Body of pancreas (tissue), 4 donors: ENCODE data around the gene TMEM131L. TPM values are rescaled to one million over a fixed set of nuclear protein-coding genes. Genes with fewer than 3 reads are reported as not detected.
"Not testable (repeated sequence)": the region's sequence is repeated elsewhere in the genome, so short reads cannot be mapped to it uniquely, and the experiment has no call there.

Source experiments
- ATAC-seq: fragments of 150-250 bp; one replicate; pipeline ENCODE4 v1.9.1; 2016
- DNase-seq, 4 donors: peaks; one replicate each; pipeline ENCODE4 v3.0.0-alpha.2; 2019
- H3K27ac ChIP-seq, 4 donors: fragments of 200-600 bp; sonication (generic); 1 replicate in 3 of 4; 2 replicates in 1 of 4; pipeline versions ENCODE4 v1.5.1 to v1.6.1; 2016 to 2019; ENCODE audit warnings: mild to moderate bottlenecking in 1 of 4, mixed read lengths in 1 of 4, moderate library complexity in 1 of 4
- H3K27me3 ChIP-seq, 2 donors: fragments of 200-600 bp; sonication (generic); one replicate each; pipeline ENCODE4 v1.6.0; 2016; ENCODE audit warnings: mild to moderate bottlenecking in 1 of 2
- H3K36me3 ChIP-seq, 2 donors: fragments of 200-600 bp; sonication (generic); replicated peaks in 1 of 2; 2 replicates each; pipeline ENCODE4 v1.5.1; 2016; ENCODE audit warnings: low read depth in 2 of 2; ENCODE audit not compliant: insufficient read depth in 1 of 2
- H3K4me1 ChIP-seq: fragments of 200-600 bp; sonication (generic); one replicate; pipeline ENCODE4 v1.6.0; 2016
- H3K4me3 ChIP-seq, 2 donors: fragments of 200-600 bp; sonication (generic); 1 replicate in 1 of 2; 2 replicates in 1 of 2; pipeline ENCODE4 v1.5.1; 2016 to 2019
- H3K9me3 ChIP-seq, 3 donors: fragments of 200-600 bp; sonication (generic); 1 replicate in 2 of 3; 2 replicates in 1 of 3; pipeline ENCODE4 v1.5.1; 2016
- POLR2A ChIP-seq, 3 donors: fragments of 450-650 bp; IDR thresholded peaks; one replicate each; pipeline ENCODE4 v1.6.1; 2016; ENCODE audit warnings: antibody characterized with exemption in 3 of 3, mild to moderate bottlenecking in 2 of 3
- WGBS, 2 donors: methylation state at CpG; one replicate each; pipeline ENCODE4 v1.1.5; 2017; 5-methylcytosine and 5-hydroxymethylcytosine counted together
- intact Hi-C: fragments of 100-400 bp; cut with DNase I; formaldehyde crosslinking; loops from one replicate; pipeline ENCODE4 v1.15.1; 2023
- total RNA-seq, 2 donors: library from RNA; depleted of rRNA; stranded (reverse); fragments of >200 nt; gene quantifications; one replicate each; pipeline ENCODE4 v1.1.0, GENCODE V29; 2016
- TF ChIP-seq, protein P1 (sequence below), 7 experiments: fragments of 450-650 bp in 4 of 7; fragments of 200-600 bp in 3 of 7; sonication (generic) in 3 of 7; IDR thresholded peaks; one replicate each; pipeline ENCODE4 v1.5.1; 2016 to 2019; ENCODE audit warnings: antibody characterized with exemption in 7 of 7

The TMEM131L gene
- total RNA-seq, 2 donors from 2014 or later: 47.1 to 63.6 TPM

DNA sequence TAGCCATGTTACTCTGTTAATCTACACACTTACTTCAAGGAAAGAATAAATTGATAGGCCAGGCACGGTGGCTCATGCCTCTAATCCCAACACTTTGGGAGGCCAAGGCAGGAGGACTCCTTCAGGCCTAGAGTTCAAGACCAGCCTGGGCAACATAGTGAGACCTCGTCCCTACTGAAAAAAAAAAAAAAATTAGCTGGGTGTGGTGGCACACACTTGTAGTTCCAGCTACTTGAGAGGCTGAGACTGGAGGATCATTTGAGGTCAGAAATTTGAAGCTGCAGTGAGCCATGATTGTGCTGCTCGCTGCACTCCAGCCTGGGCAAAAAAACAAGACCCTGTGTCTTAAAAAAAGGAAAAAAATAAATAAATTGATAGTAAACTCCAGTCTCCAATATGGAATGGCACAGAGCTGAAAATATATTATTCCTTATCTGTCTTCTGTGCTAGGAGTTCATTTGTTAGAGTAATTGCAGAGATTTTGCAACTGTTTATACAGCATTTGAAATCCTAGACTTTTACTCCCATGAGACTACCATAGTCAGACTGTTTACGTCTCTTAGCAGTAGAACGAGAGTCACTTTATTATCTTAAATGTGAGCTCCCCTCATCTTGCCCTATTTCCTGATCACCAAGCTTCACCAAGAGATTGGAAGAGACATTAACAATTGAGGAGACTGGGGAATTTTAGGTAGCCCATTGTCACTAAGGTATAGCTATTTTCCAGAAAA is 18.8 kb upstream of the TMEM131L start:
- no peak for TF ChIP-seq POLR2A (IDR thresholded peaks at IDR 0.05)
- TF ChIP-seq, protein P1, sequence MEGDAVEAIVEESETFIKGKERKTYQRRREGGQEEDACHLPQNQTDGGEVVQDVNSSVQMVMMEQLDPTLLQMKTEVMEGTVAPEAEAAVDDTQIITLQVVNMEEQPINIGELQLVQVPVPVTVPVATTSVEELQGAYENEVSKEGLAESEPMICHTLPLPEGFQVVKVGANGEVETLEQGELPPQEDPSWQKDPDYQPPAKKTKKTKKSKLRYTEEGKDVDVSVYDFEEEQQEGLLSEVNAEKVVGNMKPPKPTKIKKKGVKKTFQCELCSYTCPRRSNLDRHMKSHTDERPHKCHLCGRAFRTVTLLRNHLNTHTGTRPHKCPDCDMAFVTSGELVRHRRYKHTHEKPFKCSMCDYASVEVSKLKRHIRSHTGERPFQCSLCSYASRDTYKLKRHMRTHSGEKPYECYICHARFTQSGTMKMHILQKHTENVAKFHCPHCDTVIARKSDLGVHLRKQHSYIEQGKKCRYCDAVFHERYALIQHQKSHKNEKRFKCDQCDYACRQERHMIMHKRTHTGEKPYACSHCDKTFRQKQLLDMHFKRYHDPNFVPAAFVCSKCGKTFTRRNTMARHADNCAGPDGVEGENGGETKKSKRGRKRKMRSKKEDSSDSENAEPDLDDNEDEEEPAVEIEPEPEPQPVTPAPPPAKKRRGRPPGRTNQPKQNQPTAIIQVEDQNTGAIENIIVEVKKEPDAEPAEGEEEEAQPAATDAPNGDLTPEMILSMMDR (IDR thresholded peaks at IDR 0.05): no peak
- intact Hi-C loops: no loop called here
- H3K4me3 ChIP-seq: no peak overlapping the region
- H3K27ac ChIP-seq: no peak overlapping the region
- ATAC-seq: no peak
- peaks cover 8% of the 10 kb centered on the region for H3K4me1 ChIP-seq
- H3K27me3 ChIP-seq: no peaks in the 10 kb centered on the region
- H3K9me3 ChIP-seq: no peaks in the 10 kb centered on the region
- DNase-seq: no peak
- no peaks in the 10 kb centered on the region for H3K36me3 ChIP-seq
- WGBS, 2 donors: 80 to 81% methylated on average over 5 of the region's 5 CpGs

DNA sequence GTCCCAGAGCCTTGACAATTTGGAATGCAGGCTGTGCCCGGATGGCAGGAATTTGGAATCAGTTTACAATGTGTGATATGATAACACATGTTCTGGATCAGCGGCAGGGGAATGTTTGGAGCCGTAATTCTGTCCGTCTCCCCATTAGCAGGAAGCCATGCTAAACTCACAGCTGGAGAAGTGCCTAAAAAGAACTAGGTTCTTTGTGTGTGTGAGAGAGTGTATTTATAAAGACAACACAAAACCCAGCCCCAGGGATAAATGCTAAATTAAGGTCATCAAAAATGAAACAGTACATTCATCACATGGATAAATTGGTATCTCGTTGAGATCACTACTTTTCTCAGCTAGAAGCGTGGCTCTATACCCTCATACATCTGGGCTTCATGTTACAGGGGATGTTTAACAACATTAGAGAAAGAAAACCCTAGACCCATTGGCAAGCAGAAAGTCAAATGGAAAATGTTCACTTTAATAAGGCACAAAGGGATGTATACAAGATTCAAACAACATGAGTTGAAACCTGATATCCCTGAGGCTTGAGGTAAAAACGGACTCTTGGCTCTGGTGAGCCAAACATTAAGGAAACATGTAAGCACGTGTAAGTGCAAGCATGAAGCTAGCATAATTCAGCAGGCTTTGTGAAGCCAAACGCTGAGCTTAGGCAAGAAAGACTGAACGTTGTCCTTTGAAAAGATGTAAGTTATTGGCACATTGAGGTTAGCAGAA is 18.0 kb upstream of the TMEM131L start:
- DNase-seq: no peak
- peaks cover 14% of the 10 kb centered on the region for H3K4me1 ChIP-seq
- ATAC-seq: no peak
- no peak for TF ChIP-seq POLR2A (IDR thresholded peaks at IDR 0.05)
- TF ChIP-seq, protein P1 (IDR thresholded peaks at IDR 0.05): no peak
- H3K36me3 ChIP-seq: no peaks in the 10 kb centered on the region
- intact Hi-C loops: no loop called here
- 38 to 41% methylated on average over 10 of the region's 10 CpGs for WGBS, 2 donors
- no peak overlapping the region for H3K4me3 ChIP-seq
- H3K27ac ChIP-seq: no peak overlapping the region
- no peaks in the 10 kb centered on the region for H3K27me3 ChIP-seq
- no peaks in the 10 kb centered on the region for H3K9me3 ChIP-seq

DNA sequence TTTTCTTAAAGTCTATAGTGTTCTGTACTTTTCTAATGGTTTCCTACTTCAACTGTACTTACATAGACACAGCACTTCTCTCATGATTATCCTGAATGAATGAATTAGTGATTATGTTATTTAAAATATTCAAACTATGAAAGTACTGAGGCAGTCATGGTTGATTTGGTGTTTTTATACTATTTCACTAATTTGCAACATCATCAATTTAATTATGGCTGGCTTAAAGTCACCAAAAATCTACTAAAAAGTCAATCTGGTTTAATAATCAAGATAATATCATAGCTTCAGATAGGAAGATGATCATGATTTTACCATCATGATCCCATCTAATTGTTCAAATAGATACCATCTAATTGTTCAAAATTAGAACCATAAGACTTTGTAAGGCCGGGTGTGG is 16.8 kb upstream of the TMEM131L start:
- no peaks in the 10 kb centered on the region for H3K36me3 ChIP-seq
- TF ChIP-seq POLR2A (IDR thresholded peaks at IDR 0.05): no peak
- TF ChIP-seq, protein P1 (IDR thresholded peaks at IDR 0.05): no peak
- H3K9me3 ChIP-seq: no peaks in the 10 kb centered on the region
- 100% methylated on average over 1 of the region's 1 CpG for WGBS, 2 donors
- ATAC-seq: no peak
- H3K27ac ChIP-seq: no peak overlapping the region
- H3K27me3 ChIP-seq: no peaks in the 10 kb centered on the region
- H3K4me3 ChIP-seq: no peak overlapping the region
- intact Hi-C loops: no loop called here
- peaks cover 24% of the 10 kb centered on the region for H3K4me1 ChIP-seq
- no peak for DNase-seq

DNA sequence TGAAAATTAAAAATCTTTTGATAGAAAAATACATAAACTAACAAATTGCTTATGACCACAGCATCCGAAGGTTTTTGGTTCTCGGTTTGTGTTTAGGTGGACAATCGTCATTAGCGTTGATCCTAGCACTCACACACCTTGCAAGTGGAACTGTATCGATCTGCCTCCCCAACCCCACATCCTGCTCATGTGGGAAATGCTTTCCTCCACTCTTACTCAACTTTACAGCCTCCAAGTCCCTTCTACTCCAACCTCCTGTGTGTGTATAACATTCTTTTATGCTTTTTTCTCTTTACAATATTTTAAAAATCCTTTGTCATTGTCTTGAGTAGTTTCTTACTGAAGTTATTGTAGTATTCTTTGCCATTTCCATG is 15.6 kb upstream of the TMEM131L start:
- H3K4me3 ChIP-seq: no peak overlapping the region
- WGBS, 2 donors: 82 to 90% methylated on average over 5 of the region's 5 CpGs
- no peak for ATAC-seq
- no peak for DNase-seq
- intact Hi-C loops: no loop called here
- H3K36me3 ChIP-seq: no peaks in the 10 kb centered on the region
- no peaks in the 10 kb centered on the region for H3K9me3 ChIP-seq
- no peak overlapping the region for H3K27ac ChIP-seq
- H3K27me3 ChIP-seq: no peaks in the 10 kb centered on the region
- no peak for TF ChIP-seq POLR2A (IDR thresholded peaks at IDR 0.05)
- TF ChIP-seq, protein P1 (IDR thresholded peaks at IDR 0.05): no peak
- H3K4me1 ChIP-seq: peaks cover 24% of the 10 kb centered on the region

DNA sequence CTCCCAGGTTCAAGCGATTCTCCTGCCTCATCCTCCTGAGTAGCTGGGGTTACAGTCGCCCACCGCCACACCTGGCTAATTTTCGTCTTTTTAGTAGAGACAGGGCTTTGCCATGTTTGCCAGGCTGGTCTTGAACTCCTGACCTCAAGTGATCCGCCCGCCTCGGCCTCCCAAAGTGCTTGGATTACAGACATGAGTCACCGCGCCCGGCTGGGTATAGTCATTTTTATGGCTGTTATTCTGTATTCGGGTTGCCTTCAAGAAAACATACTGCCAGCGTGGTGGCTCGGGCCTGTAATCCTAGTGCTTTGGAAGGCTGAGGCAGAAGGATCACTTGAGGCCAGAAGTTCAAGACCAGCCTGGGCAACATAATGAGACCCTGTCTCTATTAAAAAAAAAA is 15.0 kb upstream of the TMEM131L start:
- WGBS, 2 donors: 90 to 91% methylated on average over 12 to 13 of the region's 13 CpGs
- not testable (repeated sequence) for ATAC-seq, H3K27ac ChIP-seq

More for the DNA sequence above, 15.0 kb upstream of the TMEM131L start:
- H3K27me3 ChIP-seq, H3K36me3 ChIP-seq, H3K4me3 ChIP-seq, DNase-seq, H3K9me3 ChIP-seq, intact Hi-C loops: not testable (repeated sequence)
- H3K4me1 ChIP-seq: peaks cover 24% of the 10 kb centered on the region
